ENCODE data around the gene RUFY2. TPM values are rescaled to one million over a fixed set of nuclear protein-coding genes. Genes with fewer than 3 reads are reported as not detected.

RUFY2 gene
- total RNA-seq, 2 donors from 2014 or later = 27.5 to 44.0 TPM

- Histone ChIP-seq H3K4me3 (no peak overlapping the region), H3K36me3 (peaks cover 30% of the 10 kb centered on the region), H3K27me3 (replicated peaks; ENCODE audit: insufficient read depth) (no peaks in the 10 kb centered on the region), H3K9me3 (no peaks in the 10 kb centered on the region), H3K4me1 (ENCODE audit: control insufficient read depth in 1 of 2, low read depth in 2 of 2) (no peaks in the 10 kb centered on the region), H3K27ac (no peak overlapping the region)
- peak; percentile 65 for TF ChIP-seq CTCF (IDR thresholded peaks at IDR 0.05)
- DNase-seq (ENCODE audit: low spot score) (no peak), ATAC-seq (ENCODE audit: insufficient number of reproducible peaks, low FRiP score, low read depth) (no peak)
Observed at GRCh38 chr10:68348265-68348741, 58.8 kb downstream of the RUFY2 start.

- no peak for TF ChIP-seq CTCF (IDR thresholded peaks at IDR 0.05)
- Histone ChIP-seq H3K27ac (no peak overlapping the region), H3K4me1 (ENCODE audit: control insufficient read depth in 1 of 2, low read depth in 2 of 2) (no peaks in the 10 kb centered on the region), H3K36me3 (peaks cover 31% of the 10 kb centered on the region), H3K4me3 (no peak overlapping the region), H3K27me3 (replicated peaks; ENCODE audit: insufficient read depth) (no peaks in the 10 kb centered on the region), H3K9me3 (no peaks in the 10 kb centered on the region)
- DNase-seq (ENCODE audit: low spot score) (no peak), ATAC-seq (ENCODE audit: insufficient number of reproducible peaks, low FRiP score, low read depth) (no peak)
Observed at GRCh38 chr10:68346774-68347173, 60.3 kb downstream of the RUFY2 start.

GRCh38 chr10:68345621-68346020 lies 61.5 kb downstream of the RUFY2 start:
- no peak for TF ChIP-seq CTCF (IDR thresholded peaks at IDR 0.05)
- DNase-seq (ENCODE audit: low spot score) = no peak
- H3K27me3 ChIP-seq (replicated peaks; ENCODE audit: insufficient read depth) = no peaks in the 10 kb centered on the region
- ATAC-seq (ENCODE audit: insufficient number of reproducible peaks, low FRiP score, low read depth) = no peak
- H3K4me1 ChIP-seq (ENCODE audit: control insufficient read depth in 1 of 2, low read depth in 2 of 2) = no peaks in the 10 kb centered on the region
- no peak overlapping the region for H3K27ac ChIP-seq
- H3K4me3 ChIP-seq = no peak overlapping the region
- peaks cover 42% of the 10 kb centered on the region for H3K36me3 ChIP-seq
- no peaks in the 10 kb centered on the region for H3K9me3 ChIP-seq

GRCh38 chr10:68342909-68343516 lies 64.1 kb downstream of the RUFY2 start:
- DNase-seq (ENCODE audit: low spot score) (no peak), ATAC-seq (ENCODE audit: insufficient number of reproducible peaks, low FRiP score, low read depth) (no peak)
- peaks cover 54% of the 10 kb centered on the region for H3K36me3 ChIP-seq
- peaks cover 5 to 17% of the 10 kb centered on the region in 2 donors for H3K4me1 ChIP-seq (ENCODE audit: control insufficient read depth in 1 of 2, low read depth in 2 of 2)
- H3K4me3 ChIP-seq = no peak overlapping the region
- H3K9me3 ChIP-seq = no peaks in the 10 kb centered on the region
- no peaks in the 10 kb centered on the region for H3K27me3 ChIP-seq (replicated peaks; ENCODE audit: insufficient read depth)
- H3K27ac ChIP-seq = no peak overlapping the region
- TF ChIP-seq CTCF (IDR thresholded peaks at IDR 0.05) = no peak

GRCh38 chr10:68340358-68341080 lies 66.6 kb downstream of the RUFY2 start:
- ATAC-seq (ENCODE audit: insufficient number of reproducible peaks, low FRiP score, low read depth) (no peak), DNase-seq (ENCODE audit: low spot score) (no peak)
- no peak overlapping the region for H3K27ac ChIP-seq
- peaks cover 26 to 42% of the 10 kb centered on the region in 2 donors for H3K4me1 ChIP-seq (ENCODE audit: control insufficient read depth in 1 of 2, low read depth in 2 of 2)
- TF ChIP-seq CTCF (IDR thresholded peaks at IDR 0.05) = no peak
- H3K9me3 ChIP-seq = no peaks in the 10 kb centered on the region
- H3K36me3 ChIP-seq = peaks cover 47% of the 10 kb centered on the region
- no peak overlapping the region for H3K4me3 ChIP-seq
- H3K27me3 ChIP-seq (replicated peaks; ENCODE audit: insufficient read depth) = no peaks in the 10 kb centered on the region
